Endothelial cell of umbilical vein (primary cell): ENCODE data around the gene IRF5. TPM values are rescaled to one million over a fixed set of nuclear protein-coding genes. Genes with fewer than 3 reads are reported as not detected.

Experiments
- BruUV-seq: library from RNA; stranded (reverse); fragments of 400-500 nt; replicated peaks from 2 replicates; lab custom pipeline; 2021; lab: Mats Ljungman, UMichigan
- CTCF ChIA-PET: fragments of 300-600, 350-600 bp; sonication (Branson Sonifier 250); formaldehyde crosslinking; loops from one replicate; lab custom pipeline; 2021; ENCODE audit warnings: antibody characterized with exemption, inconsistent platforms; lab: Charles Lee
- POLR2A ChIA-PET: fragments of 300-600, 350-600 bp; sonication (Branson Sonifier 250); formaldehyde crosslinking; loops from one replicate; lab custom pipeline; 2021; ENCODE audit warnings: antibody characterized with exemption, inconsistent platforms; lab: Charles Lee
- DNase-seq: peaks from one replicate; pipeline ENCODE4 v3.0.0-alpha.2; 2011; ENCODE audit warnings: low read depth, low spot score
- FAIRE-seq: peaks from 2 replicates; lab custom pipeline; 2011; peaks lifted over from hg19 to GRCh38; lab: Jason Lieb, UNC
- H2AFZ ChIP-seq: 2 replicates; pipeline ENCODE4 v1.6.0; 2012; ENCODE audit warnings: low read depth, low read length, control low read depth, inconsistent platforms
- H3K27ac ChIP-seq: 2 replicates; pipeline ENCODE4 v1.5.1; 2011; ENCODE audit warnings: low read depth, mild to moderate bottlenecking, control low read depth, low read length, moderate library complexity; ENCODE audit not compliant: insufficient read depth
- H3K27me3 ChIP-seq, 2 experiments: 2 replicates each; pipeline versions ENCODE4 v1.6.0 to v1.6.1; 2011; ENCODE audit warnings: low read length in 2 of 2, mixed read lengths in 1 of 2; ENCODE audit not compliant: control insufficient read depth in 2 of 2, insufficient read depth in 2 of 2
- H3K36me3 ChIP-seq, 2 experiments: 2 replicates in 1 of 2; 3 replicates in 1 of 2; pipeline ENCODE4 v1.5.1; 2011; ENCODE audit warnings: low read length in 2 of 2, mild to moderate bottlenecking in 1 of 2, moderate library complexity in 1 of 2; ENCODE audit not compliant: control insufficient read depth in 2 of 2, insufficient read depth in 2 of 2; ENCODE audit errors: extremely low read depth in 1 of 2
- H3K4me1 ChIP-seq: 3 replicates; pipeline ENCODE4 v1.5.1; 2011; ENCODE audit warnings: mild to moderate bottlenecking, low read length; ENCODE audit not compliant: control insufficient read depth, insufficient read depth; ENCODE audit errors: extremely low read depth
- H3K4me2 ChIP-seq: 2 replicates; pipeline ENCODE4 v1.6.1; 2011; ENCODE audit warnings: low read length, control low read depth, mixed read lengths; ENCODE audit not compliant: insufficient read depth
- H3K4me3 ChIP-seq, 3 experiments: fragments of 200-600 bp in 1 of 3; sonication (generic), shearing (Covaris generic) in 1 of 3; replicated peaks in 1 of 3; 2 replicates each; pipeline ENCODE4 v1.5.1; 2011 to 2016; ENCODE audit warnings: control low read depth in 3 of 3, low read length in 3 of 3, mild to moderate bottlenecking in 2 of 3, inconsistent platforms in 1 of 3, low read depth in 1 of 3, moderate library complexity in 1 of 3; ENCODE audit not compliant: insufficient read depth in 1 of 3
- H3K79me2 ChIP-seq: 2 replicates; pipeline ENCODE4 v1.6.0; 2012; ENCODE audit warnings: low read length, inconsistent platforms; ENCODE audit not compliant: control insufficient read depth, insufficient read depth
- H3K9ac ChIP-seq: replicated peaks from 2 replicates; pipeline ENCODE3; 2011; ENCODE audit warnings: low read length, control low read depth; ENCODE audit not compliant: insufficient read depth; ENCODE audit errors: extremely low read depth
- H3K9me1 ChIP-seq: replicated peaks from 3 replicates; pipeline ENCODE4 v1.6.0; 2011; ENCODE audit warnings: mild to moderate bottlenecking, low read length; ENCODE audit not compliant: control insufficient read depth, insufficient read depth; ENCODE audit errors: extremely low read depth
- H3K9me3 ChIP-seq: replicated peaks from 2 replicates; pipeline ENCODE4 v1.5.1; 2012; ENCODE audit warnings: low read length, inconsistent platforms; ENCODE audit not compliant: control insufficient read depth, insufficient read depth
- H4K20me1 ChIP-seq: replicated peaks from 2 replicates; pipeline ENCODE3; 2011; ENCODE audit warnings: mild to moderate bottlenecking, low read length; ENCODE audit not compliant: control insufficient read depth, insufficient read depth; ENCODE audit errors: extremely low read depth
- CTCF ChIP-seq, 2 donors: IDR thresholded peaks; 1 replicate in 1 of 2; 2 replicates in 1 of 2; pipeline ENCODE4 v1.5.1; 2011; ENCODE audit warnings: low read length in 2 of 2, mild to moderate bottlenecking in 2 of 2, moderate library complexity in 2 of 2, control low read depth in 1 of 2, inconsistent platforms in 1 of 2, low read depth in 1 of 2; ENCODE audit not compliant: insufficient read depth in 1 of 2; ENCODE audit errors: extremely low read depth in 1 of 2
- EZH2 ChIP-seq: IDR thresholded peaks from 2 replicates; pipeline ENCODE4 v1.6.1; 2012; ENCODE audit warnings: borderline replicate concordance, low read depth, mild to moderate bottlenecking, moderate library complexity, low read length, inconsistent platforms; ENCODE audit not compliant: severe bottlenecking
- FOS ChIP-seq: IDR thresholded peaks from 2 replicates; pipeline ENCODE4 v1.6.1; 2011; ENCODE audit warnings: mild to moderate bottlenecking, low read length, moderate library complexity, borderline replicate concordance; ENCODE audit not compliant: insufficient read depth
- GATA2 ChIP-seq: IDR thresholded peaks from 2 replicates; pipeline ENCODE4 v1.7.0; 2011; ENCODE audit warnings: low read depth, mild to moderate bottlenecking, moderate library complexity, mixed read lengths, low read length; ENCODE audit not compliant: insufficient read length, insufficient read depth
- JUN ChIP-seq: IDR thresholded peaks from 2 replicates; pipeline ENCODE4 v1.6.1; 2011; ENCODE audit warnings: borderline replicate concordance, low read depth; ENCODE audit not compliant: insufficient read length, insufficient read depth
- MYC ChIP-seq: IDR thresholded peaks from one replicate; pipeline ENCODE4 v1.6.1; 2011; ENCODE audit warnings: mild to moderate bottlenecking, low read depth, low read length
- POLR2A ChIP-seq: IDR thresholded peaks from 2 replicates; pipeline ENCODE4 v1.6.1; 2012; ENCODE audit warnings: low read depth, mild to moderate bottlenecking, control low read depth, low read length
- POLR2AphosphoS5 ChIP-seq: IDR thresholded peaks from 2 replicates; pipeline ENCODE4 v1.6.1; 2012; ENCODE audit warnings: low read depth, mild to moderate bottlenecking, control low read depth, low read length, moderate library complexity; ENCODE audit not compliant: insufficient read depth
- dilution Hi-C: fragments of 300-500 bp; cut with MboI; formaldehyde crosslinking; loops from one replicate; pipeline ENCODE4 v1.15.0; 2019; ENCODE audit warnings: low sequenced_read_pairs; ENCODE audit not compliant: extremely low pct_ligation_motif_present
- intact Hi-C: fragments of 100-400 bp; cut with micrococcal nuclease; formaldehyde crosslinking; loops from one replicate; pipeline ENCODE4 v1.10.0; 2022
- polyA plus RNA-seq, 4 experiments: library from polyadenylated mRNA; depleted of rRNA in 3 of 4; stranded (reverse) in 3 of 4; unstranded in 1 of 4; fragments of >200 nt; gene quantifications; 2 replicates each; pipeline versions ENCODE4 v1.2.1 to v1.2.3, GENCODE V29; 2011 to 2012; ENCODE audit warnings: missing spikeins in 1 of 4
- small RNA-seq: library from RNA; depleted of rRNA; stranded (forward); fragments of <200 nt; gene quantifications from one replicate; pipeline ENCODE3, GENCODE V24; 2012; ENCODE audit warnings: low replicate concordance, low read depth; ENCODE audit not compliant: insufficient read depth, insufficient read length
- total RNA-seq: library from RNA; stranded (reverse); gene quantifications from 2 replicates; pipeline ENCODE4 v1.2.3, GENCODE V29; 2021
- TF ChIP-seq, protein P1 (sequence below): IDR thresholded peaks from 2 replicates; pipeline ENCODE4 v1.6.1; 2011; ENCODE audit not compliant: insufficient read depth, insufficient read length

Gene IRF5
- total and polyA plus RNA-seq, 2 donors (not counting 3 experiments of a cell fraction or from before 2014, with no cell fraction given): 0.31 to 0.36 TPM

DNA sequence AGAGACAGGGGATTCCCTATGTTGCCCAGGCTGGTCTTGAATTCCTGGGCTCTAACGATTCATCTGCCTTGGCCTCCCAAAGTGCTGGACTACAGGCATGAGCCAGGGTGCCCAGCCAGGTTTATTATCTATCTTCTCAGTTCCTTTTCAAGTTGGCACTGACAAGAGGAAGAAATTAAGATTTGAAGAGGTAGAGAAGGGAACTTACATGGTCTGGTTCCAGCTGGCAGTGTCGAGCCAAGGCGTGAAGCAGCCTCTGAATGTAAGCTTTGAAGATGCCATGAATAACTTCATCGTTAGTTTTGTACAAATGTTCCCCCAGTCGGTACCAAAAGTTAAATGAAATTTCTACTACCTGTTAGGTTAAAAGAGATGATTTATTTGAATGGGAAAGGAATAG, 59.5 kb downstream of the IRF5 start:
- Histone ChIP-seq H3K9ac (no peak overlapping the region), H3K9me1 (no peaks in the 10 kb centered on the region), H3K4me1 (no peaks in the 10 kb centered on the region), H3K4me2 (no peak overlapping the region), H3K27ac (no peak overlapping the region), H3K4me3 (no peak overlapping the region), H2AFZ (no peak overlapping the region), H3K36me3 (peaks cover 0 to 6% of the 10 kb centered on the region in 2 experiments), H4K20me1 (no peaks in the 10 kb centered on the region), H3K9me3 (no peaks in the 10 kb centered on the region), H3K79me2 (no peaks in the 10 kb centered on the region), H3K27me3 (no peaks in the 10 kb centered on the region)
- FAIRE-seq (no peak), DNase-seq (no peak)
- POLR2A ChIA-PET: no interaction called here
- intact Hi-C loops (no loop called here), dilution Hi-C loops (no loop called here)
- TF ChIP-seq EZH2 (no peak), MYC (no peak), POLR2A (no peak), POLR2AphosphoS5 (no peak), CTCF (IDR thresholded peaks at IDR 0.05; ENCODE audit: extremely low read depth in 1 of 2, insufficient read depth in 1 of 2, low read depth in 1 of 2, low read length in 2 of 2) (no peak), GATA2 (no peak), FOS (no peak), JUN (no peak)
- TF ChIP-seq, protein P1, sequence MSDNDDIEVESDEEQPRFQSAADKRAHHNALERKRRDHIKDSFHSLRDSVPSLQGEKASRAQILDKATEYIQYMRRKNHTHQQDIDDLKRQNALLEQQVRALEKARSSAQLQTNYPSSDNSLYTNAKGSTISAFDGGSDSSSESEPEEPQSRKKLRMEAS: no peak
- CTCF ChIA-PET: interaction anchor here (1.0 kb wide), 1 partner anchor 94 kb away, joined by 4 read pairs; no protein-coding TSS in a partner anchor
- no TSS peak for BruUV-seq

Small RNA genes within 50 kb of the gene (small RNA-seq; reads per million reads assigned to genes)
- not detected for gene RN7SL306P

Other genes starting within 250 kb of the IRF5 start
- 254 and 257 TPM in 2 replicates for gene CALU, start 198.6 kb upstream of the IRF5 start, total RNA-seq
- gene CALU, start 198.6 kb upstream of the IRF5 start, polyA plus RNA-seq: 111 and 135 TPM in 2 replicates
- gene OPN1SW, start 162.1 kb upstream of the IRF5 start, total RNA-seq: not detected in 2 replicates
- not detected in 2 replicates for gene OPN1SW, start 162.1 kb upstream of the IRF5 start, polyA plus RNA-seq
- 3.2 and 3.3 TPM in 2 replicates for gene CCDC136, start 146.0 kb upstream of the IRF5 start, total RNA-seq
- gene CCDC136, start 146.0 kb upstream of the IRF5 start, polyA plus RNA-seq: 1.1 and 1.8 TPM in 2 replicates
- 81.8 and 81.9 TPM in 2 replicates for gene FLNC, start 107.5 kb upstream of the IRF5 start, total RNA-seq
- 19.5 and 20.1 TPM in 2 replicates for gene FLNC, start 107.5 kb upstream of the IRF5 start, polyA plus RNA-seq
- 141 and 156 TPM in 2 replicates for gene ATP6V1F, start 75.1 kb upstream of the IRF5 start, total RNA-seq
- 360 and 501 TPM in 2 replicates for gene ATP6V1F, start 75.1 kb upstream of the IRF5 start, polyA plus RNA-seq
- not detected in 2 replicates for gene KCP, start 27.2 kb upstream of the IRF5 start, total RNA-seq
- gene KCP, start 27.2 kb upstream of the IRF5 start, polyA plus RNA-seq: 0.03 TPM in 1 of 2 replicates, not detected in the other
- 46.9 TPM in 2 replicates for gene TNPO3, start 117.2 kb downstream of the IRF5 start, total RNA-seq
- 23.3 and 29.0 TPM in 2 replicates for gene TNPO3, start 117.2 kb downstream of the IRF5 start, polyA plus RNA-seq
- 0.16 TPM in 1 of 2 replicates, not detected in the other for gene TSPAN33, start 206.8 kb downstream of the IRF5 start, total RNA-seq
- gene TSPAN33, start 206.8 kb downstream of the IRF5 start, polyA plus RNA-seq: 0.21 and 0.32 TPM in 2 replicates